ENCODE measurements around the gene DEFB121. TPM values are rescaled to one million over a fixed set of nuclear protein-coding genes. Genes with fewer than 3 reads are reported as not detected.

Gene DEFB121, protein sequence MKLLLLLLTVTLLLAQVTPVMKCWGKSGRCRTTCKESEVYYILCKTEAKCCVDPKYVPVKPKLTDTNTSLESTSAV
- not detected for total RNA-seq
- polyA plus RNA-seq, result not detected
- long read RNA-seq, donor 1, result 0 reads
- long read RNA-seq, donor 2, result 0 reads
- long read RNA-seq, donor 3, result 0 reads

- intact Hi-C loops (cut with DNase I), result no loop called here
- no peaks in the 10 kb centered on the region for H3K4me1 ChIP-seq
- ATAC-seq (no peak), DNase-seq (no peak)
- H3K36me3 ChIP-seq, result no peaks in the 10 kb centered on the region
- TF ChIP-seq, protein P1, sequence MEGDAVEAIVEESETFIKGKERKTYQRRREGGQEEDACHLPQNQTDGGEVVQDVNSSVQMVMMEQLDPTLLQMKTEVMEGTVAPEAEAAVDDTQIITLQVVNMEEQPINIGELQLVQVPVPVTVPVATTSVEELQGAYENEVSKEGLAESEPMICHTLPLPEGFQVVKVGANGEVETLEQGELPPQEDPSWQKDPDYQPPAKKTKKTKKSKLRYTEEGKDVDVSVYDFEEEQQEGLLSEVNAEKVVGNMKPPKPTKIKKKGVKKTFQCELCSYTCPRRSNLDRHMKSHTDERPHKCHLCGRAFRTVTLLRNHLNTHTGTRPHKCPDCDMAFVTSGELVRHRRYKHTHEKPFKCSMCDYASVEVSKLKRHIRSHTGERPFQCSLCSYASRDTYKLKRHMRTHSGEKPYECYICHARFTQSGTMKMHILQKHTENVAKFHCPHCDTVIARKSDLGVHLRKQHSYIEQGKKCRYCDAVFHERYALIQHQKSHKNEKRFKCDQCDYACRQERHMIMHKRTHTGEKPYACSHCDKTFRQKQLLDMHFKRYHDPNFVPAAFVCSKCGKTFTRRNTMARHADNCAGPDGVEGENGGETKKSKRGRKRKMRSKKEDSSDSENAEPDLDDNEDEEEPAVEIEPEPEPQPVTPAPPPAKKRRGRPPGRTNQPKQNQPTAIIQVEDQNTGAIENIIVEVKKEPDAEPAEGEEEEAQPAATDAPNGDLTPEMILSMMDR (IDR thresholded peaks at IDR 0.05), result no peak
- TF ChIP-seq POLR2A (IDR thresholded peaks at IDR 0.05), result no peak
- 34 to 51% (median 40%) methylated on average over 3 of the region's 3 CpGs for WGBS, 4 donors
- H3K27me3 ChIP-seq, result peaks cover 0 to 21% (median 0%) of the 10 kb centered on the region in 9 donors
- H3K27ac ChIP-seq, result no peak within 1 kb of the TSS
- H3K4me3 ChIP-seq, result no peak within 1 kb of the TSS
- no peaks in the 10 kb centered on the region for H3K9me3 ChIP-seq
Measured at GRCh38 chr20:31406115-31406514, at the start of gene DEFB121. Gene DEFB121, minus strand, starts transcription at chr20:31406215. Its CDS starts 63 bp downstream, at chr20:31406152.

DNA sequence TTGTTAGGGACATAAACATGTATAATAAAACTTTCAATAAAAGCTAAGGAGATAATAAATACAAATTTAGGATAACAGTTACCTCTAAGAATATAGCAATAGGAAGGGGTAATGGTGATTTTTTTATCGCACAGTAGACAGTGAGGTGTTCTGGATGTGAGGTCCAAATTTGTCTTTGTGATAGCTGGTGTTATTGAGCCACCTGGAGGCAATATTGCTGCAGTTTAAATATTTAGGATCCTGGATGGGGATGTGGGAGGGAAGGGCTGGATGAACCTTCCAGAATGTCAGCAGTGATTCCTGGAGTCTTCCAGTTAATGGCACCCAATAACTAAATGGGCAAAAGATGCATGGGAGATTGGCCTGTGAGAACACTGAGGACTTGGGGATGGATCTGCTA lies 48.3 kb upstream of the DEFB121 start:
- H3K27ac ChIP-seq, result no peak overlapping the region
- no peak for TF ChIP-seq POLR2A (IDR thresholded peaks at IDR 0.05)
- TF ChIP-seq, protein P1 (IDR thresholded peaks at IDR 0.05), result no peak
- no peak for ATAC-seq

DNA sequence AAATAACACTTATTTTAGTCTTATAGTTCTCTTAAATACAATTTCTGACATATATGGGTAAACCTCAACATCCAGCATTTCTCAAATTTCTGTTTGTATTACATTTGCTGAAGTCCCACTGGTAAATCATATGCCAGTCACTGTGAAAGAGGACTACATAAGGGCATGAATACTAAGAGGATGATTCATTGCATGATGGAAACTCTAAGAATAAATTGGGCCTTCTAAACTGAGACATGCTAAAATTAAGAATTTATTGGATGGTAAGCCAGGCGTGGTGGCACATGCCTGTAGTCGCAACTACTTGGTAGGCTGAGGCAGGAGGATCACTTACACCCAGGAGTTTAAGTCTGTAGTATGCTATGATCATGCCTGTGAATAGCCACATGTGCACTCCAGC lies 46.6 kb upstream of the DEFB121 start:
- no peak for DNase-seq
- Histone ChIP-seq H3K9me3 (peaks cover 0 to 5% (median 0%) of the 10 kb centered on the region in 12 donors), H3K27me3 (peaks cover 0 to 19% (median 0%) of the 10 kb centered on the region in 9 donors), H3K4me1 (peaks cover 0 to 2% (median 0%) of the 10 kb centered on the region in 12 donors), H3K27ac (no peak overlapping the region), H3K4me3 (no peak overlapping the region), H3K36me3 (no peaks in the 10 kb centered on the region)
- intact Hi-C loops (cut with DNase I), result no loop called here
- WGBS, 4 donors, result 64 to 75% (median 73%) methylated on average over 2 of the region's 2 CpGs
- ATAC-seq, result peak in 1 of 4 donors; percentile 44
- TF ChIP-seq POLR2A (IDR thresholded peaks at IDR 0.05), result no peak
- TF ChIP-seq, protein P1 (IDR thresholded peaks at IDR 0.05), result no peak

More for the DNA sequence above, 48.3 kb upstream of the DEFB121 start:
- Histone ChIP-seq H3K4me1 (peaks cover 0 to 2% (median 0%) of the 10 kb centered on the region in 12 donors), H3K36me3 (no peaks in the 10 kb centered on the region), H3K27me3 (peaks cover 0 to 35% (median 8%) of the 10 kb centered on the region in 9 donors), H3K9me3 (no peaks in the 10 kb centered on the region), H3K4me3 (no peak overlapping the region)
- intact Hi-C loops (cut with DNase I), result no loop called here
- WGBS, 4 donors, result 86 to 91% (median 90%) methylated on average over 1 of the region's 1 CpG
- DNase-seq, result no peak

DNA sequence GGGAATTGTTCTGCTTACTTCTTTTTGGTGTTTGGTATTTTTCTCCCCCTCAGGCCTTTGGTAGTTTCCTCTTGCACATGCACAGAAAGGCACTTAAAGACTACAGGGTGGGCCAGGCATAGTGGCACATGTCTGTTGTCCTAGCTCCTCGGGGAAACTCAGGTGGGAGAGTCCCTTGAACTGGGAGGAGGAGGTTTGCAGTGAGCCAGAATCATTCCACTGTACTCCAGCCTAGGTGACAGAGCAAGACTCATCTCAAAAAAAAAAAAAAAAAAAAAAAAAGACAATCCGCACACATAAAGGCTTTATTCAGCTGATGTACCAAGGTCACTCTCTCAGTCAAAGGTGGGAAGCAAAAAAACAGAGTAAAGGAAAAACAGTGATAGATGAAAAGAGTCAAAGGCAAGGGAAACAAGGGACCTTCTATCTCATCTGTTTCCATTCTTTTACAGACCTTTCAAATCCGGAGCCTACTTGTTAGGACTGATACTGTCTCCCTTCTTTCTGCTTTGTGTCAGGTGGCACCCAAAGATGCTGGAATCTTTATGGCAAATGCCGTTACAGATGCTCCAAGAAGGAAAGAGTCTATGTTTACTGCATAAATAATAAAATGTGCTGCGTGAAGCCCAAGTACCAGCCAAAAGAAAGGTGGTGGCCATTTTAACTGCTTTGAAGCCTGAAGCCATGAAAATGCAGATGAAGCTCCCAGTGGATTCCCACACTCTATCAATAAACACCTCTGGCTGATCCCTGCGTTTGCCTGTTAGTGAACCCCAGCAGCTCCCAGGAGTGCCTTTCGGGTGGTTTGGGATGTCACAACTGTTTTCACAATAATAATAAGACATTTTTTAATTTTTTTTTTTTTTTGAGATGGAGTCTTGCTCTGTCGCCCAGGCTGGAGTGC lies 43.7 kb upstream of the DEFB121 start:
- no peak overlapping the region for H3K4me3 ChIP-seq
- H3K36me3 ChIP-seq, result no peaks in the 10 kb centered on the region
- H3K9me3 ChIP-seq, result peaks cover 0 to 5% (median 0%) of the 10 kb centered on the region in 12 donors
- H3K27me3 ChIP-seq, result peaks cover 0 to 5% (median 0%) of the 10 kb centered on the region in 9 donors
- H3K4me1 ChIP-seq, result peaks cover 0 to 2% (median 0%) of the 10 kb centered on the region in 12 donors
- ATAC-seq, result no peak
- intact Hi-C loops (cut with DNase I), result no loop called here
- H3K27ac ChIP-seq, result no peak overlapping the region
- DNase-seq, result no peak
- TF ChIP-seq, protein P1 (IDR thresholded peaks at IDR 0.05), result no peak
- 64 to 73% (median 67%) methylated on average over 8 of the region's 8 CpGs for WGBS, 4 donors

Measured in heart left ventricle (tissue), 16 donors.